DND-41 (cell line): Measurements from ENCODE around the gene SECTM1.
A peak's percentile ranks its signal among the peaks of the same experiment; 100 is the strongest.

Experiments used
- ATAC-seq: fragments of 200-7000 bp; cut with Tn5 transposase; 3 replicates; pipeline ENCODE4 v1.9.1; 2021; ENCODE audit warnings: low read depth; ENCODE audit not compliant: insufficient read depth
- DNase-seq: peaks from one replicate; pipeline ENCODE4 v3.0.0-alpha.2; 2020
- H2AFZ ChIP-seq: 2 replicates; pipeline ENCODE4 v1.6.0; 2012; ENCODE audit warnings: low read depth, low read length
- H3K27ac ChIP-seq: 2 replicates; pipeline ENCODE4 v1.5.1; 2012; ENCODE audit warnings: low read length, inconsistent platforms
- H3K27me3 ChIP-seq: fragments of 200-600 bp; sonication (generic); 2 replicates; pipeline ENCODE4 v1.6.0; 2012; ENCODE audit warnings: low read length, mild to moderate bottlenecking, inconsistent platforms; ENCODE audit not compliant: insufficient read depth, poor library complexity
- H3K36me3 ChIP-seq: 2 replicates; pipeline ENCODE4 v1.5.1; 2012; ENCODE audit warnings: low read length, inconsistent platforms; ENCODE audit not compliant: insufficient read depth
- H3K4me1 ChIP-seq: 2 replicates; pipeline ENCODE4 v1.5.1; 2012; ENCODE audit warnings: mild to moderate bottlenecking, low read length; ENCODE audit not compliant: insufficient read depth
- H3K4me2 ChIP-seq: 2 replicates; pipeline ENCODE4 v1.6.0; 2012; ENCODE audit warnings: mild to moderate bottlenecking, moderate library complexity, low read length, inconsistent platforms; ENCODE audit not compliant: insufficient read depth
- H3K4me3 ChIP-seq, 2 experiments: fragments of 200-600 bp in 1 of 2; shearing (Covaris generic) in 1 of 2; 2 replicates each; pipeline ENCODE4 v1.5.1; 2012 to 2016; ENCODE audit warnings: inconsistent platforms in 2 of 2, low read length in 2 of 2, mild to moderate bottlenecking in 2 of 2, low read depth in 1 of 2, moderate library complexity in 1 of 2
- H3K79me2 ChIP-seq: 2 replicates; pipeline ENCODE4 v1.6.0; 2012; ENCODE audit warnings: low read length, inconsistent platforms; ENCODE audit not compliant: insufficient read depth
- H3K9ac ChIP-seq: 2 replicates; pipeline ENCODE4 v1.6.0; 2012; ENCODE audit warnings: low read depth, mild to moderate bottlenecking, inconsistent platforms, low read length, moderate library complexity
- H3K9me3 ChIP-seq: 2 replicates; pipeline ENCODE4 v1.5.1; 2012; ENCODE audit warnings: low read length, moderate library complexity, mild to moderate bottlenecking, inconsistent platforms; ENCODE audit not compliant: insufficient read depth, severe bottlenecking
- H4K20me1 ChIP-seq: 2 replicates; pipeline ENCODE4 v1.6.0; 2012; ENCODE audit warnings: low read length; ENCODE audit not compliant: insufficient read depth
- EZH2 ChIP-seq: IDR thresholded peaks from 3 replicates; pipeline ENCODE4 v1.6.1; 2012; ENCODE audit warnings: borderline replicate concordance, low read depth, mild to moderate bottlenecking, moderate library complexity, low read length, inconsistent platforms; ENCODE audit not compliant: severe bottlenecking
- TF ChIP-seq, protein P1 (sequence below): IDR thresholded peaks from 2 replicates; pipeline ENCODE4 v1.5.1; 2012; ENCODE audit warnings: borderline replicate concordance, low read length, moderate library complexity, mild to moderate bottlenecking; ENCODE audit not compliant: poor library complexity, severe bottlenecking; ENCODE audit errors: extremely low read depth

The SECTM1 gene

DNA sequence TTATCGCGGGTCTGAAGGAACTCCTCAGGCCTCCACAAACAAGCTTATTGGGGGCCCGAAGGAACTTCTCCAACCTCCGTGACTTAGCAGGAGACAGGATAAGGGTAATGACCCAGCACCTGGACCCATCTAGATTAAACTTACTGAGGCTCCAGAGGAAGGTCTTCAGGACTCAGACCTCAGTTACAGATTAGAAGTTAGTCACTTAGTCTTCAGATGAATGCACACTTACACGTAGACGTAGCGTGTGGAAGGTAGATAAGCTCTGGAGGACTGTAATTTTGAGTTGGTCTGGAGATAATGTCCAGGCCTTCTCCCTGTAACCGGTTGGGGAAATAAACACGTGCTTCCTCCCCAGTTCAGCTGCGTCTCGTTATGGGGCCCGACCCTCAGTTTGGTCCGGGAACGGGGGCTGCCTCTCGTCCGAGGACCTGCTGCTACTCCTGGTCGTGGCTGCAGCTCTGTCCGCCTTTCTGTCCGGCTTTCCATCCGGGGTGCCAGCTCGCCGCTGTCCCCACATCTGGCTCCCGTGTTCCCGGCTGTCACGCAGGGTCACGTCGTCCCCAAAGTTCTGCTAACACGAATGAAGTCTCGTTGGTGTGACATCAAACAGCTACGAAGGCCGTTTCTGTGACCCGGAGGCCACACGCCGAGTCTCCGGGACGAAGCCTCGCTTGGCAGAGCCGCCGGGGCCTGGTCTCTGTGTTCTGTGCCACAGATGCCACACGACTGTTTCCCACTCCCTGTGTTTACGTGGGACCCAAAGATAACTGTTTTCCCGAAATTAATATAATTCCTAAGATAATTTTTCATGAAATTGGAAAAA is 11.8 kb upstream of the SECTM1 start:
- Histone ChIP-seq H4K20me1 (no peaks in the 10 kb centered on the region), H3K79me2 (no peaks in the 10 kb centered on the region), H3K4me3 (no peak overlapping the region), H3K36me3 (no peaks in the 10 kb centered on the region), H3K9me3 (no peaks in the 10 kb centered on the region), H3K4me1 (no peaks in the 10 kb centered on the region), H3K27ac (no peak overlapping the region), H2AFZ (no peak overlapping the region), H3K4me2 (no peak overlapping the region), H3K27me3 (no peaks in the 10 kb centered on the region), H3K9ac (no peak overlapping the region)
- TF ChIP-seq, protein P1, sequence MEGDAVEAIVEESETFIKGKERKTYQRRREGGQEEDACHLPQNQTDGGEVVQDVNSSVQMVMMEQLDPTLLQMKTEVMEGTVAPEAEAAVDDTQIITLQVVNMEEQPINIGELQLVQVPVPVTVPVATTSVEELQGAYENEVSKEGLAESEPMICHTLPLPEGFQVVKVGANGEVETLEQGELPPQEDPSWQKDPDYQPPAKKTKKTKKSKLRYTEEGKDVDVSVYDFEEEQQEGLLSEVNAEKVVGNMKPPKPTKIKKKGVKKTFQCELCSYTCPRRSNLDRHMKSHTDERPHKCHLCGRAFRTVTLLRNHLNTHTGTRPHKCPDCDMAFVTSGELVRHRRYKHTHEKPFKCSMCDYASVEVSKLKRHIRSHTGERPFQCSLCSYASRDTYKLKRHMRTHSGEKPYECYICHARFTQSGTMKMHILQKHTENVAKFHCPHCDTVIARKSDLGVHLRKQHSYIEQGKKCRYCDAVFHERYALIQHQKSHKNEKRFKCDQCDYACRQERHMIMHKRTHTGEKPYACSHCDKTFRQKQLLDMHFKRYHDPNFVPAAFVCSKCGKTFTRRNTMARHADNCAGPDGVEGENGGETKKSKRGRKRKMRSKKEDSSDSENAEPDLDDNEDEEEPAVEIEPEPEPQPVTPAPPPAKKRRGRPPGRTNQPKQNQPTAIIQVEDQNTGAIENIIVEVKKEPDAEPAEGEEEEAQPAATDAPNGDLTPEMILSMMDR, result no peak
- no peak for TF ChIP-seq EZH2
- DNase-seq (no peak), ATAC-seq (no peak)

DNA sequence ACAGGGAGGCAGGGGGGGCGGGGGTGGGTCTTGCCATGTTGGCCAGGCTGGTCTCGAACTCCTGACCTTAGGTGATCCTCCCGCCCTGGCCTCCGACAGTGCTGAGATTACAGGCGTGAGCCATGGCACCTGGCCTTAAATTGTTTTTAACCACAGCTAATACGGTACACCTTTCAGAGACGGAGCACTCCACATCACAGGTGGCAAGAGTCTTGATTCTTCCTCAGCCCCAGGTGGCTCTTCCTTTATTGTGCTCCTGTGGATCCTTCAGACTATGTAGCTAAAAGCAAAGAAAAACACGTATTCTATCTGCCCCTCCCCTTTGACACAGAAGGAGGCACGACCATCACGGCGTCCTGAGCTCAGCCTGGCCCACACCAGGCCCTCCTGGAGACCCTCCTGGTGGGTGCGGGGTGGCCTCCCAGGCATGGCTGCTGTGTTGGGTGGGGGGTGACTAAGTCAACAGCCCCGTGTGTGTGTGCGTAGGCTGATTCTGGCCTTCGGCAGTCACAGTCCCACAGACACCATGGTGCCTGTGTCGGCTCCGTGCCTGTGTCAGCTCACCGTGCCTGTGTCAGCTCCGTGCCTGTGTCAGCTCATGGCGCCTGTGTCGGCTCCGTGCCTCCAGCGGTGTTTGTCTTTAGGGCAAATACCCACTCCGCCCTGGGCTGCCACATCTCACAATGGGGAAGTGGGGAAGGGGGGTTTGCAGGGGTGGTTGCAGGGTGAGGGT is 10.8 kb upstream of the SECTM1 start:
- no peak overlapping the region for H3K27ac ChIP-seq
- ATAC-seq (no peak), DNase-seq (no peak)
- H4K20me1 ChIP-seq, result no peaks in the 10 kb centered on the region
- no peak for TF ChIP-seq EZH2
- TF ChIP-seq, protein P1, result no peak
- H3K79me2 ChIP-seq, result no peaks in the 10 kb centered on the region
- H3K27me3 ChIP-seq, result no peaks in the 10 kb centered on the region
- no peaks in the 10 kb centered on the region for H3K9me3 ChIP-seq
- H3K4me2 ChIP-seq, result no peak overlapping the region
- no peak overlapping the region for H2AFZ ChIP-seq
- no peak overlapping the region for H3K9ac ChIP-seq
- H3K36me3 ChIP-seq, result no peaks in the 10 kb centered on the region
- H3K4me3 ChIP-seq, result no peak overlapping the region
- H3K4me1 ChIP-seq, result no peaks in the 10 kb centered on the region

DNA sequence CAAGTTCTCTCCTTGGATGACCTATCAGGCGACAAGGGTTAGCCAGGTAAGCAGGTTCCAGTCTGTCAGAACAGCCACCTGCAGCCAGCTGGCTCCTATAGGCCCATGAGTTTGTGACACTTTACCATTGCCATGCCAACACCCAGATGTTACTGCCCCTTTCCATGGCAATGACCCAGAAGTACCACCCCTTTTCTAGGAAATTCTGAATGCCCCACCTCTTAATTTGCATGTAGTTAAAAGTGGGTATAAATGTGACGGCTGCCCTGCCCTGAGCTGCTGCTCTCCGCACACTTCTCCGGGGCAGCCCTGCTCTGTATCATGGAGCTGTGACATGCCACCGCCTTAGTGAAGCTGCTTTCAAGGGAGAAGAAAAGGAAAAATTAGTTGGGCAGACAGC is 10.0 kb upstream of the SECTM1 start:
- Histone ChIP-seq H3K9me3 (no peaks in the 10 kb centered on the region), H3K4me3 (no peak overlapping the region), H3K27me3 (no peaks in the 10 kb centered on the region), H4K20me1 (no peaks in the 10 kb centered on the region), H3K4me1 (no peaks in the 10 kb centered on the region), H3K9ac (no peak overlapping the region), H3K4me2 (no peak overlapping the region), H3K27ac (no peak overlapping the region), H2AFZ (no peak overlapping the region), H3K36me3 (no peaks in the 10 kb centered on the region), H3K79me2 (no peaks in the 10 kb centered on the region)
- DNase-seq (no peak), ATAC-seq (0 out of 3 replicates have a peak, but pooled peaks have one; percentile 22)
- TF ChIP-seq, protein P1, result no peak
- no peak for TF ChIP-seq EZH2
